T-cell (primary cell): ENCODE measurements around the gene TLR3. TPM values are rescaled to one million over a fixed set of nuclear protein-coding genes. Genes with fewer than 3 reads are reported as not detected.

Source experiments
- ATAC-seq, 4 experiments: fragments of 200-7000 bp in 3 of 4; fragments of 150-1000 bp in 1 of 4; cut with Tn5 transposase; replicated peaks in 1 of 4; 1 replicate in 3 of 4; 2 replicates in 1 of 4; pipeline ENCODE4 v1.10.0; 2021; ENCODE audit warnings: moderate library complexity in 3 of 4, mild to moderate bottlenecking in 2 of 4, moderate number of reproducible peaks in 1 of 4
- CTCF ChIA-PET, 2 donors: fragments of 300-600 bp; sonication (Branson Sonifier 250); formaldehyde crosslinking; loops; one replicate each; lab custom pipeline; 2022; ENCODE audit warnings: antibody characterized with exemption in 2 of 2; lab: Charles Lee
- POLR2A ChIA-PET, 2 donors: fragments of 300-600 bp; sonication (Branson Sonifier 250); formaldehyde crosslinking; loops; one replicate each; lab custom pipeline; 2022; ENCODE audit warnings: antibody characterized with exemption in 2 of 2; lab: Charles Lee
- DNase-seq, 35 experiments: peaks; one replicate each; pipeline versions ENCODE4 v3.0.0 to v3.0.0-alpha.2; 2013 to 2023
- H3K27ac ChIP-seq: one replicate; pipeline ENCODE4 v1.5.1; 2013; ENCODE audit warnings: low read length
- H3K27me3 ChIP-seq, 2 experiments: replicated peaks in 1 of 2; 1 replicate in 1 of 2; 2 replicates in 1 of 2; pipeline versions ENCODE4 v1.6.1 to v1.7.0; 2013; ENCODE audit warnings: low read length in 1 of 2, mixed read lengths in 1 of 2; ENCODE audit not compliant: control insufficient read depth in 2 of 2, insufficient read depth in 2 of 2; ENCODE audit errors: extremely low read depth in 1 of 2
- H3K36me3 ChIP-seq, 2 donors: 1 replicate in 1 of 2; 2 replicates in 1 of 2; pipeline versions ENCODE4 v1.6.1 to v1.7.0; 2013; ENCODE audit warnings: low read length in 1 of 2; ENCODE audit not compliant: control insufficient read depth in 2 of 2, insufficient read depth in 1 of 2; ENCODE audit errors: extremely low read depth in 1 of 2
- H3K4me1 ChIP-seq, 2 experiments: 1 replicate in 1 of 2; 2 replicates in 1 of 2; pipeline versions ENCODE4 v1.6.1 to v1.7.0; 2013; ENCODE audit warnings: low read length in 2 of 2, mixed read lengths in 1 of 2; ENCODE audit not compliant: insufficient read depth in 2 of 2, control insufficient read depth in 1 of 2; ENCODE audit errors: extremely low read depth in 1 of 2
- H3K4me3 ChIP-seq, 2 donors: 1 replicate in 1 of 2; 2 replicates in 1 of 2; pipeline versions ENCODE4 v1.5.1 to v1.7.0; 2013; ENCODE audit warnings: mild to moderate bottlenecking in 2 of 2, low read length in 1 of 2, moderate library complexity in 1 of 2; ENCODE audit not compliant: control insufficient read depth in 1 of 2; ENCODE audit errors: extremely low read depth in 1 of 2
- H3K9me3 ChIP-seq: 2 replicates; pipeline ENCODE4 v1.7.0; 2013
- H3K27ac Mint-ChIP-seq, 2 donors: one replicate each; pipeline ENCODE4 v1.8.0; 2020 to 2021; ENCODE audit warnings: mild to moderate bottlenecking in 2 of 2, mixed read lengths in 2 of 2
- H3K27me3 Mint-ChIP-seq, 2 donors: one replicate each; pipeline ENCODE4 v1.8.0; 2021 to 2022; ENCODE audit warnings: mixed read lengths in 2 of 2
- H3K36me3 Mint-ChIP-seq: one replicate; pipeline ENCODE4 v1.8.0; 2021; ENCODE audit warnings: mixed read lengths
- H3K4me1 Mint-ChIP-seq, 3 donors: one replicate each; pipeline ENCODE4 v1.8.0; 2020 to 2022; ENCODE audit warnings: mixed read lengths in 3 of 3, mild to moderate bottlenecking in 1 of 3
- H3K4me3 Mint-ChIP-seq, 3 donors: one replicate each; pipeline ENCODE4 v1.8.0; 2020 to 2022; ENCODE audit warnings: mild to moderate bottlenecking in 3 of 3, mixed read lengths in 3 of 3, moderate library complexity in 3 of 3
- H3K9me3 Mint-ChIP-seq, 3 donors: one replicate each; pipeline ENCODE4 v1.8.0; 2020 to 2022; ENCODE audit warnings: mixed read lengths in 3 of 3
- WGBS: methylation state at CpG from one replicate; pipeline ENCODE4 v1.1.5; 2013; ENCODE audit warnings: missing lambda C conversion rate; ENCODE audit not compliant: insufficient coverage; 5-methylcytosine and 5-hydroxymethylcytosine counted together
- total RNA-seq, 35 experiments: library from RNA in 6 of 35; stranded (reverse) in 6 of 35; fragments of 120-200 nt in 1 of 35; gene quantifications; one replicate each; pipeline versions ENCODE4 v1.2.1 to v1.2.4 and lab custom pipeline; 2013 to 2026

The TLR3 gene
- total RNA-seq, 5 donors from 2014 or later (not counting 1 experiment from before 2014, with no cell fraction given) = 0.82 to 2.9 (median 1.4) TPM

DNA sequence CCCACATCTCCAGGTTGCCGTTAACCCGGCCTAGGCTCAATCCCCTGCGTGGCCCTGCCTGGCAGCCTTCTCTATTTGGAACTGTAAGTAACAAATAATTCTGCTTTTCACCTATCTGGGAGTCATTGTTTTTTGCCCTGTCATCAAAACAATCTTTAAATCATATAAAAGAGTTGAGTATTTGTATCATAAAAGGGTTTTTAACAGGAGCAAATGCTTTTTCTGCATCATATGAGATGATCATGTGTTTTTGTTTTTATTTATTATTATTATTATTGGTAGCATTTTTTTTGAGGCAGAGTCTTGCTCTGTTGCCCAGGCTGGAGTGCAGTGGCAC lies 10.0 kb upstream of the TLR3 start:
- Mint-ChIP-seq H3K27me3 (peaks cover 14% of the 10 kb centered on the region in 2 donors), H3K27ac (no peak overlapping the region), H3K9me3 (no peaks in the 10 kb centered on the region), H3K4me1 (peaks cover 0 to 13% (median 0%) of the 10 kb centered on the region in 3 donors), H3K36me3 (no peaks in the 10 kb centered on the region), H3K4me3 (no peak overlapping the region)
- H3K36me3 ChIP-seq = no peaks in the 10 kb centered on the region
- H3K27ac ChIP-seq = no peak overlapping the region
- CTCF ChIA-PET = no interaction called here
- DNase-seq (no peak), ATAC-seq (no peak)
- H3K4me3 ChIP-seq = no peak overlapping the region
- H3K27me3 ChIP-seq = peaks cover 0 to 2% of the 10 kb centered on the region in 2 experiments
- peaks cover 0 to 5% of the 10 kb centered on the region in 2 experiments for H3K4me1 ChIP-seq
- WGBS = no CpG with 5 or more reads among the region's 3 CpGs
- POLR2A ChIA-PET = no interaction called here
- H3K9me3 ChIP-seq = no peaks in the 10 kb centered on the region

- POLR2A ChIA-PET = interaction anchor here in 1 of 2 donors (0.6 kb wide), 1 partner anchor 236 kb away, joined by 4 read pairs; no protein-coding TSS in a partner anchor
- CTCF ChIA-PET = interaction anchor here (0.8 to 0.9 kb wide), 2 partner anchors 18 to 76 kb away, joined by 3 to 5 read pairs; no protein-coding TSS in a partner anchor
- no peaks in the 10 kb centered on the region for H3K9me3 Mint-ChIP-seq
Observed at GRCh38 chr4:186061921-186062320, 7.0 kb upstream of the TLR3 start.

DNA sequence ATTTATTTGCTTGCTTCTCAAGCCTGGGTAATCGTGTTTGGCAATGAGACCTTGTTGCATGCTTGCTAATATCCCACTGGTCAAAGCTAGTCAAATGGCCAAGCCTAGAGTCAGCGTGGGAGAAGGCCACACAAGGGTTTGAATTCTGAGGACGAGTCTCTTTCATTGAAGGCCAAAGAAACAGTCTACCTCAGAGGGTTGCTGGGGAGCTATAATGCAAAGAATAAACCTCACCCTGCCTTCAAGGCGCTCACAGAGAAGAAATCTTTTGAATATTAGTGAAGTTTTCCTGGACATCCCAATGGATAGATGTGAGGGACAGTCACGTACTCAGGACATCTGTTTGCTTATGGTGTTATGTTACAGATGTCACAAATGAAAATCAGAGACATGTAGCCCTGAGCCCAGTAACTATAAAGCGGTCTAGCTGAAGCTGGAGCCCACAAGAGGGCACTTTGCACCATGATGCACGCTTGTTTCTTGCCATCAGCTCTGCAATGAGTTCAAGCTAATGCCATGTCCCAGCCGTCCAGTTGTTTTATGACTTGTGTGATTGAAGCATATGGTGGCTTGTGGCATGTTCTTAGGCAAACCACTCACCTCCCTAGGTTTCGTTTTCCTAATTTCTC lies 1.1 kb upstream of the TLR3 start:
- WGBS = 48% methylated on average over 4 of the region's 9 CpGs
- ATAC-seq (peak; percentile 59 to 72 (median 67)), DNase-seq (peak in 20 of 35 experiments; percentile 3 to 57 (median 12))
- peaks cover 4 to 11% of the 10 kb centered on the region in 2 experiments for H3K4me1 ChIP-seq
- no peaks in the 10 kb centered on the region for H3K27me3 ChIP-seq
- H3K27ac Mint-ChIP-seq = no peak overlapping the region
- H3K9me3 ChIP-seq = no peaks in the 10 kb centered on the region
- H3K36me3 ChIP-seq = no peaks in the 10 kb centered on the region
- H3K4me1 Mint-ChIP-seq = peaks cover 23 to 25% (median 24%) of the 10 kb centered on the region in 3 donors
- peak overlapping the region in 1 of 2 donors; percentile 64 for H3K4me3 ChIP-seq
- peaks cover 10 to 13% of the 10 kb centered on the region in 2 donors for H3K27me3 Mint-ChIP-seq
- ChIA-PET CTCF (interaction anchor here (1.0 to 3.7 kb wide), 6 partner anchors 39 to 519 kb away, joined by 3 to 28 read pairs (median 7); no protein-coding TSS in a partner anchor), POLR2A (interaction anchor here (1.3 to 1.6 kb wide), 2 partner anchors 13 to 15 kb away, joined by 3 to 4 read pairs; no protein-coding TSS in a partner anchor)
- H3K27ac ChIP-seq = no peak overlapping the region
- H3K36me3 Mint-ChIP-seq = no peaks in the 10 kb centered on the region
- H3K9me3 Mint-ChIP-seq = no peaks in the 10 kb centered on the region
- peak overlapping the region; percentile 60 to 82 (median 75) for H3K4me3 Mint-ChIP-seq

More at GRCh38 chr4:186061921-186062320, 7.0 kb upstream of the TLR3 start:
- Histone ChIP-seq H3K4me3 (no peak overlapping the region), H3K4me1 (peaks cover 0 to 5% of the 10 kb centered on the region in 2 experiments), H3K27me3 (peaks cover 0 to 2% of the 10 kb centered on the region in 2 experiments), H3K9me3 (no peaks in the 10 kb centered on the region), H3K27ac (no peak overlapping the region), H3K36me3 (no peaks in the 10 kb centered on the region)
- Mint-ChIP-seq H3K27ac (no peak overlapping the region), H3K4me1 (peaks cover 0 to 13% (median 0%) of the 10 kb centered on the region in 3 donors), H3K4me3 (no peak overlapping the region), H3K27me3 (peaks cover 18 to 23% of the 10 kb centered on the region in 2 donors), H3K36me3 (no peaks in the 10 kb centered on the region)
- no CpG with 5 or more reads among the region's 4 CpGs for WGBS
- DNase-seq (no peak), ATAC-seq (no peak)

DNA sequence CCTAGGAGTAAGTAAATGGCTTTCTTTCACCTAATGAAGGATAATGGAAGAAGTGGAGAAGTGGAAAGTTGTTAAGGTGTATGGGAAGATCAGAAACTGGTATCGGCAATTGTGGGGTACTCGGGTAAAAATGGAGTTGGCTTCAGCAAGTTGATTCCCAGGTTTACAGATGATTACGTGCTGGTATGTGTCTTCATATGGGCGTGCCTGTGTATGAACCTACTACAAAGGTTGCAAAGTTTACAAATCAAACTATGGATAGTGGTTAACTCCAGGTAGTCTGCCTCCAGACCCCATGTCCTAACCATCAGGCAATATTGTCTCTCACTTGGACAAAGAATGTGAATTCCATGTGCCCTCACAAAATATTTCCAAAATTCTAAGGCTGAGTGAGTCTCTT lies 773 bp downstream of the TLR3 start:
- WGBS = 100% methylated on average over 2 of the region's 4 CpGs
- H3K27ac Mint-ChIP-seq = peak overlapping the region; percentile 1 to 10
- no peak overlapping the region for H3K4me3 ChIP-seq

DNA sequence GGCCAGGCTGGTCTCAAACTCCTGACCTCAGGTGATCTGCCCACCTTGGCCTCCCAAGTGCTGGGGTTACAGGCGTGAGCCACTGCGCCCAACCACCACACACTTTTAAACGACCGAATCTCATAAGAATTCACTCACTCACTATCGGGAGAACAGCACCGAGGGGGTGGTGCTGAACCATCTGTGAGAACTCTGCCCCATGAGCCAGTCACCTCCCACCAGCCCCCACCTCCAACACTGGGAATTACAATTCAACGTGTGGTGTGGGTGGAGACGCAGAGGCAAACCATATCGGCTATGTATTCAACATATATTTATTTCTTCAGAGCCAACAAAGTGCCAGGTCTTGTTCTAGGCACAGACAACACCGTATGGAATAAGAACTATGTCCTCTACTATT lies 3.6 kb downstream of the TLR3 start:
- H3K4me1 ChIP-seq = peaks cover 4 to 11% of the 10 kb centered on the region in 2 experiments
- no peak overlapping the region for H3K27ac Mint-ChIP-seq

More for the DNA sequence above, 773 bp downstream of the TLR3 start:
- Histone ChIP-seq H3K9me3 (no peaks in the 10 kb centered on the region), H3K27ac (no peak overlapping the region), H3K36me3 (no peaks in the 10 kb centered on the region), H3K27me3 (no peaks in the 10 kb centered on the region), H3K4me1 (peaks cover 4 to 11% of the 10 kb centered on the region in 2 experiments)
- ChIA-PET CTCF (interaction anchor here in 1 of 2 donors (2.1 to 3.7 kb wide), 2 partner anchors 68 to 517 kb away, joined by 14 to 28 read pairs; no protein-coding TSS in a partner anchor), POLR2A (no interaction called here)
- Mint-ChIP-seq H3K36me3 (no peaks in the 10 kb centered on the region), H3K4me3 (peak overlapping the region; percentile 60 to 82 (median 75)), H3K27me3 (peaks cover 7 to 9% of the 10 kb centered on the region in 2 donors), H3K4me1 (peaks cover 23 to 25% (median 24%) of the 10 kb centered on the region in 3 donors), H3K9me3 (no peaks in the 10 kb centered on the region)
- DNase-seq = no peak
- no peak for ATAC-seq

DNA sequence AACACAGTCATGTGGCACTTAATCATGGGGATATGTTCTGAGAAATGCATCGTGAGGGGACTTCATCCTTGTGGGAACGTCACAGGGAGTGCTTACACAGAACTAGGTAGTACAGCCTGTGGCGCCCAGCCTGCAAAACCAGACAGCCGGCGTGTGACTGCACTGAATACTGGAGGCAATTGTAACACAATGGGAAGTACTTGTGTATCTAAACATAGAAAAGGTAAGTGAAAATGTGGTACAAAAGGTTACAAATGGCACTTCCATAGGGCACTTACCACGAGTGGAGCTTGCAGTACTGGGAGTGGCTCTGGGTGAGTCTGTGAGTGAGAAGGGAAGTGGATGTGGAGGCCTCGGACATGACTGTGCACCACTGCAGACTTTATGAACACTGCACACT lies 5.2 kb downstream of the TLR3 start:
- WGBS = 87% methylated on average over 5 of the region's 7 CpGs
- ATAC-seq (no peak), DNase-seq (no peak)
- no peak overlapping the region for H3K27ac ChIP-seq
- Mint-ChIP-seq H3K4me1 (peaks cover 4 to 12% (median 9%) of the 10 kb centered on the region in 3 donors), H3K36me3 (peaks cover 5% of the 10 kb centered on the region), H3K9me3 (no peaks in the 10 kb centered on the region), H3K27me3 (no peaks in the 10 kb centered on the region), H3K27ac (no peak overlapping the region), H3K4me3 (no peak overlapping the region)
- no peaks in the 10 kb centered on the region for H3K36me3 ChIP-seq
- no peaks in the 10 kb centered on the region for H3K9me3 ChIP-seq
- no peaks in the 10 kb centered on the region for H3K27me3 ChIP-seq
- ChIA-PET CTCF (interaction anchor here in 1 of 2 donors (0.6 kb wide), 1 partner anchor 9 kb away, joined by 3 read pairs; no protein-coding TSS in a partner anchor), POLR2A (no interaction called here)
- H3K4me1 ChIP-seq = peaks cover 0 to 2% of the 10 kb centered on the region in 2 experiments
- H3K4me3 ChIP-seq = no peak overlapping the region

More for the DNA sequence above, 3.6 kb downstream of the TLR3 start:
- ChIA-PET POLR2A (no interaction called here), CTCF (no interaction called here)
- Mint-ChIP-seq H3K4me1 (peaks cover 19 to 23% (median 22%) of the 10 kb centered on the region in 3 donors), H3K27me3 (no peaks in the 10 kb centered on the region), H3K4me3 (no peak overlapping the region), H3K9me3 (no peaks in the 10 kb centered on the region), H3K36me3 (no peaks in the 10 kb centered on the region)
- 100% methylated on average over 5 of the region's 10 CpGs for WGBS
- no peaks in the 10 kb centered on the region for H3K36me3 ChIP-seq
- H3K4me3 ChIP-seq = no peak overlapping the region
- DNase-seq (no peak), ATAC-seq (no peak)
- H3K9me3 ChIP-seq = no peaks in the 10 kb centered on the region
- no peak overlapping the region for H3K27ac ChIP-seq
- H3K27me3 ChIP-seq = no peaks in the 10 kb centered on the region
